Stimulated activated CD4-positive, alpha-beta T cell treated with anti-CD3 and anti-CD28 coated beads, Interleukin-4, amount 100 ng/mL, for 24 hours (primary cell): ENCODE results near the gene RPH3AL.

Experiments
- DNase-seq: peaks from one replicate; pipeline ENCODE4 v3.0.0-alpha.2; 2020

Gene RPH3AL

DNA sequence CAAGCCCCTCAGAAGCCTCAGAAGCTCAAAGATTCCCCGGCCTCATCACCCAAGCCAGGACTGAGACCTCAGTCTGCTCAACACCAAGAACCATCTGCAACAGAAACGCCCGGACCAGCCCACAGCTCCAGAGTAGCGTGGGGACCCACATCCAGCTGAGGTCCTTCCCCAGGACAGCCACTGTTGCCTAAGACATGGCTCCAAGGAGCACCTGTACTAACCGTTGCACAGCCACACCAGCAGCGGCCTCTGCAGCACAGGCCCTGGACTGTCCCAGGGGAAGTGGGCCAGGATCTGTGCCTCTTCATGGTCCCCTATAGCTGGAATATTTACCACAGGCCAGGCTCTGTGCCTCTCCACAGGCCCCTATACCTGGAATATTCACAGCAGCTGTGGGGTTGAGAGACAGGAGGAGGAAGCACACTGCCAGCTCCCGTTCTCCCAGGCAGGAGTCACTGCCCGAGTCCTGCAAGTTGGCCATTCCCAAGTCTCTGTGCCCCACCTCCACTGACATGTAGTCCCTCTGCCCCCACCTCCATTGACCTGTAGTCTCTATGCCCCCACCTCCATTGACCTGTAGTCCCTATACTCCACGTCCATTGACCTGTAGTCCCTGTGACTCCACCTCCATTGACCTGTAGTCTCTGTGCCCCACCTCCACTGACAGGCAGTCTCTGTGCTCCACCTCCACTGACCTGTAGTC lies 38.5 kb downstream of the RPH3AL start:
- DNase-seq: no peak

DNA sequence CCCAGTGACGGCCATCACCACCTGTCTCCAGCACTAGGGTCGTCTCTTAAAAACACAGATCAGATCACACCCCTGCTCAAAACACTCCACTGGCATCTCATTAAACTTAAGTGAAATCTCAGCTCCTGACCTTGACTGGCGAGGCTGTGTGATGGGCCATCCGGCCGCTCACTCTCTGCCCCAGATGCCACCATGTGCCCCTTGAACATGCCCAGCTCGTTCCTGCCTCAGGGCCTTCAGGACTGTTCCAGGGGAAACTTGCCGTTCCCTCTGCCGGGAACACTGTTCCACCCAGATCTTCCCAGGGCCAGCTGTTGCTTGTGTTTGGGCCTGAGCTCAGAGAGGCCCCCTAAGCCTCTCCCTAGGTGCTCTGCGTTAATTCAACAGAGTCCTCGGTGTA lies 39.4 kb downstream of the RPH3AL start:
- DNase-seq: no peak

DNA sequence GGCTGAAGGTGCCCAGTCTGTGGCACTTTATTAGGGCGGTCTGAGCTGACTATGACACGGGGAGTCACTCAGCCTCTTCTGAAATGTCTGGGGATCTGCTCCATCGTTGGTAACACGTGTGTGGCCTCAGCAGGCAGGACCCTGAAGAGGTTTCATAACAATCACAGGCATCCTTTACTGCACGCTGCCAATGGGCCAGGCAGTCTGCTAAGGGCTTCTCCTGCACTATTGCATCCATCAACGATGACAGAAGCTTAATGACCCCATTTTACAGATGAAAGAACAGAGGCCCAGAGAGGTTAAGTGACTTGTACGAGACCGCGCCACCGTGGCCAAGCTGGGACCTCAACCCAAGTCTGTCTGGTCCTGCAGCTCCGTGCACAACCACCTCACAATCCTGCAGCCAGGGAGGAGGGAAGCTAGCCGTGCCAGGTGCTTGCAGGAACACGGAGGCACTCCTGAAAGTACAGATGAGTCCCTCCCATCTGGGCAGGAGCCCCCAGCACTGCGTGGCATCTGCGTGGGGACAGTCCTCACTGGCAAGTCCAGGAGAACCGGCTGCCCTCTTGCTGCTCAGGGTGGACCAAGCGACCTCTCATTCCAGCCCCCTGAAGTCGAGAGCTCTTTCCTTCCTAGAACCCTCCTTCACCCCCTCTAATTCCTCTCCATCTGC lies 40.0 kb downstream of the RPH3AL start:
- no peak for DNase-seq

DNA sequence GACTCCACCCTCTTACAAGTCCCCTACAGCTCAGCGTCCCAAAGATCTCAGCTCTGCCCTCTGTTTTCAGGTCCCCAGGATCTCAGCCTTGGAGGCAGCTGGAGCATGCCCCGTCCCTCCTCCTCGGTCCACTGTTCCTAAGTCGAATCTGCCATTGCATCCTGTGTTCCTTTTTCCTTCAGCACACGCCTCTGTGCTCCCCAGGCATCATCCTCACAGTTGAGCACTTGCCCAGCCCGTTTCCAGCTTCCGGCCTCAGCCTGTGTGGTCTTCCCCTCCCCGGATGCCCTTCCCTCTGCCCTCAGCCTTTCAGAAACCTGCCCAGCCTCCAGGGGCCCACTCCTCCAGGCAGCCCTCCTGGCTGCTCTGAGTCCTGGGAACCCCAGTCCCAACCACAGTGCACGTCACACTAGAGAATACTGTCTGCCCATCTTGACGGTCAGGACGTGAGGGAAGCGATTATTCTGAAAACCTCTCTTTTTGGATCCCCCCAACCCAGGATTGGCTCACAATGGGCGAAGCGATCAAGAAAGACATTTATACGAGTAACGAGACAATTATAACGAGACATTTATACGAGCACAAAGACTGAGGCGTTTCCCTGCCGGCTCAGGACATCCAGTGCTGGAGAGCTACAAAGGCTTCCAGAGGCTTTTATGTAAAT lies 41.4 kb downstream of the RPH3AL start:
- no peak for DNase-seq

DNA sequence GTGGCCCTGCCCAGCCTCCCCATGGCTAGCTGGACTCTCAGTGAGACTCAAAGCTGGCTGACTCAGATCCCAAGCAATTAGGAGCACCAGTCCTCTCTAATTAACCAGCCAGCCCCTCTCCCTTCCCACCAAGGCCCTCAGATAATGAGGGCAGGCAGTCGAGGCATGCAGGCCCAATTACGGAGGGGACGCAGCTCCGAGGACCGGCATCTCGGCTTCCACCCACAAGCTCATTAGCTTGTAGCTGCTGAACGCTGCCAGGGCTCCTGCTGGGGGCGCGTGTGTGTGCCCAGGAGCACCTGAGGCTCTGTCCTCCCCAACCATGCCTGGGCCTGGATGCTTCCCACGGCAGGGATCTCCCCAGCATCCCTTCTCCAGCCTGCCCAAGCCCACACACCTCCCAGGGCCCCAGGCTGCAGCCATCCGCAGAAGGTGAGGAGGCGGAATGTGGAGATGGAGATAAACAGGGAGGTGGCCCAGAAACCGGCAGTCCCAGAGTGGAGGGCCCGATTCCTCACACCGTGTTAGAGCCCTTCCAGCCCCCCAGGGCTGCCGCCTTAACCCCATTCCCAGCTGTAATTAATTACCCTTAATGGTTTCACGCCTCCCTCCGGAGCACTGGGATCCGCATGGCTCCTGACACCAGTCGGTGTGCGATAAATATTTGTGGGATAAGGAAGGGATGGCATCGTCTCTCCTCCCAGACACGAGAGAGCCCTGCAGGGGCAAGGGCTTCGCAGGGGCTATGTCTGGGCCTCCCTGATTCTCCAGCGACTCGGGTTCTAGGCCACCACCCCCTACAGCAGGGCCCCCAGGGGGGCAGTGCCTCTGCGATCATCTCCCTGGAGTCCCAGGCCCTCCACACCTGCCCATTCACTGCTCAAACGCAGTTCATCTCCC lies 42.2 kb downstream of the RPH3AL start:
- no peak for DNase-seq

DNA sequence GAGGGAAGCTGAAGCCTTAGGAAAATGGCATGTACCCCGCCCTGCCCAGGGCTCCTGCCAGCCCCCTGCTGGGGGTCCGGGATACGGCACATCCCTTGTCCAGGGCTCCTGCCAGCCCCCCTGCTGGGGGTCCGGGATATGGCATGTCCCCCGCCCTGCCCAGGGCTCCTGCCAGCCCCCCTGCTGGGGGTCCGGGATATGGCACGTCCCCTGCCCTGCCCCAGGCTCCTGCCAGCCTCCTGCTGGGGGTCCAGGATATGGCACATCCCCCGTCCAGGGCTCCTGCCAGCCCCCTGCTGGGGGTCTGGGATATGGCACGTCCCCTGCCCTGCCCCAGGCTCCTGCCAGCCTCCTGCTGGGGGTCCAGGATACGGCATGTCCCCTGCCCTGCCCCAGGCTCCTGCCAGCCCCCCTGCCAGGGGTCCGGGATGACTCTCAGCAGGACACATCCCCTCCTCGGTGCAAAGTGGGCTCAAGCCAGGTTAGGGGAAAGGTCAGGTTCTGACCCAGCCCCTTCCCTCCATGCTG lies 43.2 kb downstream of the RPH3AL start:
- DNase-seq: no peak

DNA sequence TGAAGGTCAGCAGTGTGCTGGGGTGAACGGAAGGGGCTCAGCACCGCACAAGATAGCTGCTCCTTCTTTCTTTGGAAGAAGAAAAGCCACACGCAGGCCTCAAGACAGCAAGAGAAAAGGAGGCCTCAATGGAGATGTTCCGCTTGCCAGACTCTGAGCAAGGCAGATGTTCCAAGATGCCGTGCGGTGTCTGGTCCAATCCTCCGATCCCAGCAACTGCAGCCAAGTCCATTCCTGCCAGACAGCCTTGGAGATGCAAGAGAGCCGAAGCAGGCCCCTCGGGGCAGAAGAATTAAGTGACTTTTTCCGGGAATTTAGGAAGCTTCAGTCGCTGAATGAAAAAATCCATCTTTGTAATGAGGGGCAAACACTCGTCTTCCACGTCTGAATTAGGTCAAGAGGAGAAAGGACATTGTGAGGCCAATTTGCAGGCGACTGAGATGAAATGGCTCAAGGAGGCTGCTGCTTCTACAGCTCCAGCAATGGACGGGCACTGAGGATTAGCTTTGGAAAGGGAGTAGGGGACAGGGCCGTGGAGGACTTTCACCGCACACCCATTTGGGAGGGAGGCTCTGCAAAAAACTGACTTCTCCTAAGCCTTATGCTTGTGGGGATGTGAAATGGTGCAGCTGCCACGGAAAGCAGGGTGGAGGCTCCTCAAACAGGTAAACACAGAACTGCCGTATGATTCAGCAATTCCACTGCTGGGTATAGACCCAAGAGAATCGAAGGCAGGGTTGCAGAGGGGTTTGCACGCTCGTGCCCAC lies 44.7 kb downstream of the RPH3AL start:
- no peak for DNase-seq

DNA sequence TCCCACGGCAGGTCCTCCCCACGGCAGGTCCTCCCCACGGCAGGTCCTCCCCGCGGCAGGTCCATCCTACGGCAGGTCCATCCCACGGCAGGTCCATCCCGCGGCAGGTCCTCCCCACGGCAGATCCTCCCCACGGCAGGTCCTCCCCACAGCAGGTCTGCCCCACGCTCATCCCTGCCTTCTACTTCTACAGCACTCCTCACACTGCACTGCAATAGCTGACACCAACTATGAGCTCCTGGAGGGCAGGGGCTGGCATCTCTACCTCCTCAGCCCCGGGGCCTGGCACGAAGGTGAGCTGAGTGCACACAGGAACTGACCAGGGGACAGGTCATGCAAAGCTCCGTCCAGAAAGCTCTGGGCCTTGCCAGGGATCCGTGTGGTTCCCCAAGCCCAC lies 45.3 kb downstream of the RPH3AL start:
- DNase-seq: no peak

DNA sequence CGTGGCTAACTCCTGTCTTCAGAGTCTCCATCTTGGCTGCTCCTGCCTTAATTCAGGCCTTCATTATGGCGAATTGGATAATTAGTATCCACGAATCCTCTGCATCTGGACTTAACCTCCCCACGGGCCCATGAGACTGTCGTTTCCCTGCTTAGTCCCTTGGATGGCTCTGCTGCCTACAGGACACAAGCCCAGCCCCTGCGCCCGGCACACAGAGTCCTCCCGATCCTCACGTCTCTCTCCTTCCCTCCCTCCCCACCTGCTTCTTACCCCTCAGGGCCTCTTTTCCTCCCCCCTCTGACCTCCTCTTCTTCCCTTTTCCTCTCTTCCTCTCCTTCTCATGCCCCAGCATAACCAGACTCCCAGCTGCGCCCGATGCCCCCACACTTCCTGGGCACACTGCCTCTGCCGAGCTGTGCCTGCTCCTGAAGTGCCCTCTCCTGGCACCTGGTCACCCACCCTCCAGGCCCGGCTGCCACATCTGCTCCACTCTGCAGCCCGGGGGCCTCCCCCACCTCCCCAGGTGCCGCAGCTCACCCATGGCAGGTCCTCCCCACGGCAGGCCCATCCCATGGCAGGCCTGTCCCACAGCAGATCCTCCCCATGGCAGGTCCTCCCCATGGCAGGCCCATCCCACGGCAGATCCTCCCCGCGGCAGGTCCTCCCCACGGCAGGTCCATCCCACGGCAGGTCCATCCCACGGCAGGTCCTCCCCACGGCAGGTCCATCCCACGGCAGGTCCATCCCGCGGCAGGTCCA lies 45.9 kb downstream of the RPH3AL start:
- DNase-seq: no peak

DNA sequence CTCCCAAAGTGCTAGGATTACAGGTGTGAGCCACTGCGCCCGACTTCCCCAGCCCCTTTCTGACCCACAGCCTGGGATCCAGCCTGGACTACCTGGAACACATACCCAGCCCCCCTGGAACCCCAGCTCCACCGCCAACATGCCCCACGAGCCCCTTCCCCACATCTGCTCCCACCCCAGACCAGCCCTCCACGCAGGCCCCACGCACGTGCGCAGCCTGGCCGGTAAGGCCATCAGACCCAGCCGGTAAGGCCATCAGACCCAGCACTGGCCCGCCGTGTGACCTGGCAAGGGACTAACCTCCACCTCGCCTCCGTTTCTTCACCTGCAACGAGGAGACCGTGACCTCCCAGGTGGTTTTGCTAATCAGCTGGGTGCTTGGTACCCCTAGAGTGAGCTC lies 46.5 kb downstream of the RPH3AL start:
- no peak for DNase-seq

DNA sequence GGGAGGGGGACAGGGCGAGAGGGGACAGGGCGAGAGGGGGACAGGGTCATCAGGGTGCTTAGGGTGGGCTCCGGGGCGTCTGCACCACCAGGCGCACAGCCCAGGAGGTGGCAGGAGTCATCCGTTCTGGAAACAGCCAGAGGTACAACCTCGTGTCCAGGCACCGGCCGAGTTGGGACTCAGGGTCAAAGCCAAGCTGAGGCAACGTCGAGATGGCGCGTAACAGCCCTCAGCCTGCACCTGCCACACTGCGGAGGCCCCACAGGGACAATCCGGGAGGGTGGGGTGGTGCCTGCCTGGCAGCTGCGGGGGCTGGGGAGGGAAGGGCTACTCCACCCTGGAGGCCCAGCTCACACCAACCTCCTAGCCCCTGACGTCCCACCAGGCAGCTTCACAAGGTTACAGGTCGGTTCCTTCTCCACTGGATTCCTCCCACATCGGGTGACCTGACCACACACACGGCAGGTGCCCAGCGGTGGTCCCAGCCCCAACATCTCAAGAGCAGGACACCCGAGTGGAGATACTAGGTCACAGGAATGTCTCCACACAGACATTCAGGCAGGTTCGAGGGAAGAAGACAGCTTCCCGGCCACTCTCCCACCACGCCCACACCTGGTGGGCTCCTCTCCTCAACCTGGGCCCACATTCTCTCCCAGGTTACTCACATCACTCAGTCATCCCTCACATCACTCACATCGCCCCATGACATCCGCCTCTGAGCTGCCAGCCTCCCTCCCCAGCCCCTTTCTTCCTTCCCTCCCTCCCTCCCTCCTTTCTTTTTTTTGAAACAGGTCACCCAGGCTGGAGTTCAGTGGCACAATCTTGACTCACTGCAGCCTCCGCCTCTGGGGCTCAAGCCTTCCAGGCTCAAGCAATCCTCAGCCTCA lies 47.3 kb downstream of the RPH3AL start:
- DNase-seq: no peak

DNA sequence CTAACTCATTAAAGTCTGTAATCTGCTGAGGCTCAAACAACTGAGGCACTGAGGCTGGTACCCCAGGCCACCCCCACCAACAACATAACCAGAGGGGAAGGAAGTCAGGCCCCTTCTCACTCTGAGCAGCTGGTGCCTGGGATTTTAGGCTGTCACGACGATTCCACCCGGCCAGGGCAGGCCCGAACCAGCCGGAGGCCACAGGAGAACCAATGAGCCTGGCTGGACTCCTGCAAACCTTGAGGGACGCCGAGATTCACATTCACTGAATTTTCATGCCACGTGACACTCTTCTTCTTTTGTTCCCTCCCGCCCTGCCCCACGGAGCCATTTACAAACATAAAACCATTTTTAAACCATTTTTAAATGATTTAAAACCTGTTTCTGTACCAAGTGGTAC lies 48.1 kb downstream of the RPH3AL start:
- no peak for DNase-seq

DNA sequence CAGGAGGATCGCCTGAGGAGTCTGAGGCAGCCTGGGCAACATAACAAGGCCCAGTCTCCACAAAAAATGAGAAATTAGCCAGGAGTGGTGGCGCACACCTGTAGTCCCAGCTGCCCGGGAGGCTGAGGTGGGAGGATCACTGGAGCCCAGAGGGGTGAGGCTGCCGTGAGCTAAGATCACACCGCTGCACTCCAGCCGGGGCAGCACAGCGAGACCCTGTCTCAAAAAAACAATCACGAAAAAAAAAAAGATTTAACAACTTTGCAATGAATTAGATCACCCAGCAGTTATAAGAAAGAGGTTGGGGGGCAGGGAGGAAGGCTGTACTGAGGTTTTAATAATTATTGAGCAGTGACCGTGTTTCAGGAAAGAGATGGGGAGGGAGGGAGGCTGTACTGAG lies 49.4 kb downstream of the RPH3AL start:
- no peak for DNase-seq

DNA sequence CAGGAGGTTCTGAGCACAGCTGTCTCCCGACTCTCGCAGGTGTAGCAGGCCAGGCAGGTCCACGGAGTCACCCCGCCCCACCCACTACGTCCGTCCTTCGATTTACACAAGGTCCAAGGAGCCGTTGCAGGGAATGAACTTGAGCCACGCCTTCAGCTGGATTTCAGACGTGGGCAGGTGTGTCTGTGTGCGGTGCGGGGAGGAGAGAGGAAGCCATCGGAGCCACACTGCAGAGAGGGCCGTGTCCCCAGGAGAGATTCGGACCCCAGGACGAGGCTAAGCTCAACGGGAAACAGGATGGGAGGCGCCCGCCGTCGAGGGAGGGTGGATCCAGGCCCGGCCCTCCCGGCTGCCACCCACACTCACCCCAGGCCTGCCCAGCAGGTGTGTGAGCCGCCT lies 50.3 kb downstream of the RPH3AL start:
- DNase-seq: no peak

DNA sequence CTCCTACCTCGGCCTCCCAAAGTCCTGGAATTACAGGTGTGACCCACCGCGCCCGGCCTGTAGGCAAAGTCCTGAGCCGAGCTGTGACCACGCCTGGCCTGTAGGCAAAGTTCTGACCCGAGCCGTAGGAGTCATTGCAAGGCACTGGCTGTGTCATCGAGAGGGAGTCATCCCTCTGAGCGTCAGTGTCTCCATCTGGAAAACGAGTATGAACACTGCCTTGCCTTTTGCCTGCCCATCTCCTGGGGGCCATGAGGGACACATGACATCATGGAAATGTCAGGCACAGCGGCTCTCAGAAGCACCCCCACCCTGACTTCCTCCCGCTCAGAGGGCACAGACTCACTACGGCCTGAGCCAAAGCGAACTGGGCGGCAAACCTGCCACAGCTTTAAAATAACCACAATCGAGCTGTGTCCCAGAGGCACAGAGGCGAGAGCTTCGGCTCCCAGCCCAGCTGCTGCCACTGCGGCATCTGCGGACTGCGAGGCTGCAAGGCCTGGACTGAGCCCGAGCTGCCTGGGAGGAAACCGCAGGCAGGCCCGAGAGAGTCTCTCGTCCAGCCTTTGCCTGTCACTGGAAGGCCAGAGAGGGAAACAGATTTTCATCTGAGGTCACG lies 50.8 kb downstream of the RPH3AL start:
- DNase-seq: no peak

DNA sequence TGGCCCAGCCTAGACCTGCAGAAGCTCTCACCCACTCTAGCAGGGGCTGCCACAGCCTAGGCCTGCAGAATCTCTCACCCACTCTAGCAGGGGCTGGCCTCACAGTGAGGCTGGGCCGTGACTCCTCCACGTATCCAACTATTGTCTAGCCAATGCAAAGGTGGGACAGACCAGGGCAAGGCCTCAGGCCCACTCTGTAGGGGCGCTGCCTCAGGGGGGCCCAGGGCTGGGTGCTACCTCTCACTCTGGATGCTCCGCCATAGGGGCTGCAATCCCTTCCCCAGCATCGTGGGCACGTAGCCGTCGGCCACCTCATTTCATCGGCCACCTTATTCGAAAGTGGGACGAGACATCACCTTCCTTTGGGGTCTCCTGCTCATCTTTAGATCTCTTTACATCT lies 51.7 kb downstream of the RPH3AL start:
- no peak for DNase-seq

DNA sequence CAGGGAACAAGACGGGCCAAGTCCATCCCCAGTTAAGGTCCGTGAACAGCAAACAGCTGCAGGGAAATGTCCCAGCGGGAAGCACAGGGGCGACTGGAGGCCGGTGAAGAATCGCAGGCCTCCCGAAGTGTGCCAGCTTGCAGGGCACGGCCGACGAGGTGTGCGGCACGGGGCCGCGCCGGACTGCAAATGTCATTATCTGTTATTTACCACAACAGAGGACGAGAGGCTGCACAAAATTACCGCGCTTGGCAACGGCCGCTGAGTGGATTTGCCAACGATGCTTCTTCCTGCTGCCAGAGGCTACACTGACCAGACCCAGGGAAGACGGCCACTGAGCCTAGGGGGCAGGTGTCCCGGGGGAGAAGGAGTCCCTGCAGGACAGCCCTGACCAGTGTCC lies 53.1 kb downstream of the RPH3AL start:
- DNase-seq: no peak

DNA sequence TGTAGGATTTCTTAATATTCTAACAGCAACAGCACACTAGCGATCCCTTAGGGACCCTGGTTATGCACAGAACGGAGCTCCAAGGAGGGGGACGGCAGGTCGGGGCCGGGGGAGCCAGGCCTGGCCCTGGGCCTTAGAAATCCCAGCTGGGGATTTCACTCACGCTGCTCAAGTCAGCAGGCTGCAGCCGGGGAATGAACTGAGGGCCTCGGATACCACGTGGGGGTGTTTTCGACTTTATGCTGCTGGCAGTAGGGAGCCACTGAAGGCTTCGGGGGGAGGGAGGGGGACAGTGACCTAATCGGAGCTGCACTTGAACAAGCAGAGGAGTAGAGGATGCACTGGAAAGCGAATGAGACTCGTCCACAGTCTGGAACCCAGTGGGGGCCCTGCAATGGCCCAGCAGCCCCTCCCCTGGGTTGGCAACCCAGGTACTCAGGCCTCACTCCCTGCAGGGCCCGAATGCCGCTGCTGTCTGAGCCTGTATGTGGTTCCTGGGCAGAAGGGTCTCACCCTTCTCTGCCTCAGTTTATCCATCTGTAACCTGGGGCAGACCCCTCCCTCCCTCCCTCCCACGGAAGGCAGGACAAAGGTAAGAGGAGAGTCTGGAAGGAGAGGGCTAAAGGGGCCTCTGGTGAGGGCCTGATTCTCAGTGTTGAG lies 53.7 kb downstream of the RPH3AL start:
- DNase-seq: no peak

DNA sequence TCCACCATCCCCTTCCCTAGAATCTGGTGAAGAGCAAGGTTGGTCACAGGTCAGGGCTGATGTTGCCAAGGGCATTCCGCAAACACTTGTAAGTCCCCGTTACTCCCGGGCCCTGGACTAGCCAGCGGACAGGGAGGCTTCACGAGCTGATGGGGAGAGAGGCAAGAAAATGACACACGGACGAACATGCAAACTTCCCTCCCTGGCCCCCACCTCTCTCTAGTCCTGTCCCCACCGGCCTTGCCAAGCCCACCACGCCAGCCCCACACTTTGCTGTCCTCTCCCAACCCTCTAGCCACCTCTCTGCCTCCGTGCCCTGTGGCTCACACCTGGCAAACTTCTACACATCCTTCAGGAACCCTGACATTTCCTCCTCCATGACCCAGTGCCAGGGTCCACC lies 54.8 kb downstream of the RPH3AL start:
- DNase-seq: no peak
